Measurements from ENCODE around the gene ADD2.

Gene ADD2

GRCh38 chr2:70785137-70785911 lies 17.3 kb upstream of the ADD2 start:
- DNase-seq: peak; percentile 23

GRCh38 chr2:70784320-70784719 lies 16.3 kb upstream of the ADD2 start:
- no peak for DNase-seq

GRCh38 chr2:70779911-70780545 lies 12.0 kb upstream of the ADD2 start:
- DNase-seq: no peak

GRCh38 chr2:70779491-70779890 lies 11.5 kb upstream of the ADD2 start:
- DNase-seq: no peak

GRCh38 chr2:70778676-70779075 lies 10.7 kb upstream of the ADD2 start:
- no peak for DNase-seq

GRCh38 chr2:70777450-70777849 lies 9.4 kb upstream of the ADD2 start:
- no peak for DNase-seq

GRCh38 chr2:70776266-70776665 lies 8.3 kb upstream of the ADD2 start:
- DNase-seq: no peak

GRCh38 chr2:70775141-70775540 lies 7.1 kb upstream of the ADD2 start:
- DNase-seq: no peak

GRCh38 chr2:70772486-70773155 lies 4.6 kb upstream of the ADD2 start:
- no peak for DNase-seq

- DNase-seq: no peak
These were observed 3.4 kb upstream of the ADD2 start for GRCh38 chr2:70771446-70771845.

GRCh38 chr2:70769450-70769849 lies 1.4 kb upstream of the ADD2 start:
- no peak for DNase-seq

GRCh38 chr2:70768590-70769085 lies 638 bp upstream of the ADD2 start:
- DNase-seq: no peak

GRCh38 chr2:70767079-70767698 lies 811 bp downstream of the ADD2 start:
- DNase-seq: peak; percentile 88

- DNase-seq: no peak
These were observed 1.5 kb downstream of the ADD2 start for GRCh38 chr2:70766357-70767078.

GRCh38 chr2:70765507-70765906 lies 2.5 kb downstream of the ADD2 start:
- no peak for DNase-seq

GRCh38 chr2:70759446-70759845 lies 8.6 kb downstream of the ADD2 start:
- DNase-seq: no peak

GRCh38 chr2:70757966-70758365 lies 10.0 kb downstream of the ADD2 start:
- no peak for DNase-seq

GRCh38 chr2:70757360-70757759 lies 10.6 kb downstream of the ADD2 start:
- DNase-seq: no peak

- no peak for DNase-seq
These were observed 11.9 kb downstream of the ADD2 start for GRCh38 chr2:70756128-70756527.

GRCh38 chr2:70753902-70754301 lies 14.1 kb downstream of the ADD2 start:
- DNase-seq: no peak

GRCh38 chr2:70753031-70753430 lies 15.0 kb downstream of the ADD2 start:
- no peak for DNase-seq

- DNase-seq: no peak
These were observed 15.6 kb downstream of the ADD2 start for GRCh38 chr2:70752396-70752795.

- DNase-seq: no peak
These were observed 16.1 kb downstream of the ADD2 start for GRCh38 chr2:70751881-70752280.

All from NCI-H146 (cell line).